HepG2 (cell line): ENCODE measurements around the gene MSMB. TPM values are rescaled to one million over a fixed set of nuclear protein-coding genes. Genes with fewer than 3 reads are reported as not detected.
A peak's percentile ranks its signal among the peaks of the same experiment; 100 is the strongest.

Experiments
- KMT2A ChIP-seq: sonication (generic); formaldehyde crosslinking; IDR thresholded peaks from 2 replicates; pipeline ENCODE4 v1.4.0; 2020; ENCODE audit warnings: missing genetic modification reagents
- MXI1 ChIP-seq: IDR thresholded peaks from 3 replicates; pipeline ENCODE4 v1.6.1; 2012; ENCODE audit warnings: low read depth, low read length, inconsistent platforms, borderline replicate concordance
- TCF7 ChIP-seq: sonication (generic); IDR thresholded peaks from 2 replicates; pipeline ENCODE4 v1.6.1; 2016; ENCODE audit warnings: antibody characterized with exemption, low read depth
- U2AF2 ChIP-seq: fragments of 200-400 bp; formaldehyde crosslinking; IDR thresholded peaks from 2 replicates; pipeline ENCODE4 v1.6.1; 2017; ENCODE audit warnings: low read depth, mild to moderate bottlenecking, low read length
- ZC3H13 ChIP-seq: sonication (generic); formaldehyde crosslinking; IDR thresholded peaks from 2 replicates; pipeline ENCODE4 v1.8.1; 2023; ENCODE audit warnings: mild to moderate bottlenecking, missing genetic modification reagents, moderate library complexity
- ZFY ChIP-seq: sonication (generic); formaldehyde crosslinking; IDR thresholded peaks from 2 replicates; pipeline ENCODE4 v1.4.0; 2020; ENCODE audit warnings: missing genetic modification reagents
- ZKSCAN5 ChIP-seq: sonication (generic); formaldehyde crosslinking; IDR thresholded peaks from 2 replicates; pipeline ENCODE4 v1.5.1; 2020; ENCODE audit warnings: mild to moderate bottlenecking, missing genetic modification reagents
- ZNF329 ChIP-seq: sonication (generic); formaldehyde crosslinking; IDR thresholded peaks from 2 replicates; pipeline ENCODE4 v1.9.0; 2021; ENCODE audit warnings: low read depth, mild to moderate bottlenecking, missing genetic modification reagents
- ZNF530 ChIP-seq: sonication (generic); formaldehyde crosslinking; IDR thresholded peaks from 2 replicates; pipeline ENCODE4 v1.5.0; 2020; ENCODE audit warnings: low read depth, mild to moderate bottlenecking, missing genetic modification reagents
- ZNF547 ChIP-seq: sonication (generic); formaldehyde crosslinking; IDR thresholded peaks from 2 replicates; pipeline ENCODE4 v1.5.1; 2020; ENCODE audit warnings: mild to moderate bottlenecking, missing genetic modification reagents
- ZNF761 ChIP-seq: sonication (generic); formaldehyde crosslinking; conservative IDR thresholded peaks from 2 replicates; pipeline ENCODE4 v1.4.0; 2020; ENCODE audit warnings: mild to moderate bottlenecking, missing genetic modification reagents
- ZNF883 ChIP-seq: sonication (generic); formaldehyde crosslinking; IDR thresholded peaks from 2 replicates; pipeline ENCODE4 v1.5.1; 2020; ENCODE audit warnings: mild to moderate bottlenecking, missing genetic modification reagents; ENCODE audit errors: not compliant biosample characterization
- polyA plus RNA-seq, 8 experiments: library from polyadenylated mRNA; depleted of rRNA in 3 of 8; stranded (reverse) in 7 of 8; unstranded in 1 of 8; fragments of >200 nt; fragmentation: Illumina TruSeq in 4 of 8; extraction: Trizol in 4 of 8; gene quantifications; 2 replicates each; pipeline versions ENCODE4 v1.2.1 to v1.2.3, GENCODE V29; 2011 to 2016; ENCODE audit warnings: low read depth in 4 of 8, missing spikeins in 1 of 8, mixed read lengths in 1 of 8; ENCODE audit not compliant: insufficient read depth in 1 of 8
- total RNA-seq, 5 experiments: library from RNA; depleted of rRNA; stranded (reverse); fragments of >200 nt; fragmentation: Illumina TruSeq; extraction: Trizol; gene quantifications; 2 replicates each; pipeline ENCODE4 v1.2.3, GENCODE V29; 2016; ENCODE audit warnings: low read depth in 1 of 5
- TF ChIP-seq, protein P1 (sequence below): sonication (generic); formaldehyde crosslinking; IDR thresholded peaks from 2 replicates; pipeline ENCODE4 v1.5.1; 2020; ENCODE audit warnings: missing genetic modification reagents, mild to moderate bottlenecking, borderline replicate concordance
- TF ChIP-seq, protein P2 (sequence below): IDR thresholded peaks from 2 replicates; pipeline ENCODE4 v1.6.1; 2016
- TF ChIP-seq, protein P3 (sequence below): sonication (generic); formaldehyde crosslinking; IDR thresholded peaks from 2 replicates; pipeline ENCODE4 v1.9.0; 2021; ENCODE audit warnings: missing genetic modification reagents, borderline replicate concordance
- TF ChIP-seq, protein P4 (sequence below): sonication (generic); formaldehyde crosslinking; conservative IDR thresholded peaks from 2 replicates; pipeline ENCODE4 v1.8.0; 2022; ENCODE audit warnings: low read depth, missing genetic modification reagents
- TF ChIP-seq, protein P5 (sequence below): fragments of 450-650 bp; IDR thresholded peaks from 2 replicates; pipeline ENCODE4 v1.6.1; 2016
- TF ChIP-seq, protein P6 (sequence below): sonication (generic); formaldehyde crosslinking; IDR thresholded peaks from 2 replicates; pipeline ENCODE4 v1.4.0; 2020; ENCODE audit warnings: low read depth, mild to moderate bottlenecking, missing genetic modification reagents
- TF ChIP-seq, protein P7 (sequence below): sonication (generic); formaldehyde crosslinking; conservative IDR thresholded peaks from 2 replicates; pipeline ENCODE4 v1.4.0; 2020; ENCODE audit warnings: missing genetic modification reagents

The MSMB gene
- total and polyA plus RNA-seq, 2 of the 13 experiments (the other 11 are each of a cell fraction or from before 2014, with no cell fraction given): 0.84 TPM; not detected in 1

DNA sequence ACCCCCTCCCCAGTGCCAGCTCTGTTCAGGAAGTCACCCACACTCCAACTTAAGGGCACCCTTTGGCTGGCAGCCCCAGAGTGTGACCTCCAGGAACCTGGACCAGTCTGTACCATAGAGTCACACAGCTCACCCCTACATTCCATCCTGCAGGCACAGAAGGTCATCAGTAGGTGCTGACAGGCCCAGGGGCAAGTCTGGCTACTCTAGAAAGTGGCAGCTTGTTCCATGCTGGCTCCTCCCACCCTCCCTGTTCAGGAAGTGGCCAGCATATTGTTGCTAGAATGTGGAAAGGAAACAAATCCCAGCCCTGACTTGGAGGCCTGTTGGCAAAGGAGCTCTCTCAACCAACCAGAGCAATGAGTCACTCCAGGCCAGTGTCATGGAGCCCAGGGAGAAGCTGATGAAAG, 12.5 kb downstream of the MSMB start (continued):
- TF ChIP-seq, protein P1, sequence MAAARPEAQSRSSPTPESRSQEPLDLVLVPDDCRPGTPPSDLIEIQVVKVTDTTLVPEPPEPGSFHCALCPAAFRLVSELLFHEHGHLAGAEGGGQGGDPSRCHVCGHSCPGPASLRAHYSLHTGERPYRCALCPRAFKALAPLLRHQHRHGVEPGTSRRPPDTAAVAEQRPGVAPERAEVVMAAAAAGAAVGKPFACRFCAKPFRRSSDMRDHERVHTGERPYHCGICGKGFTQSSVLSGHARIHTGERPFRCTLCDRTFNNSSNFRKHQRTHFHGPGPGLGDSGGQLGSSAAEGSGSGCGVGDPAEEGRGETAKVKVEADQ (CRISPR knock-in tag): no peak
- TF ChIP-seq, protein P2, sequence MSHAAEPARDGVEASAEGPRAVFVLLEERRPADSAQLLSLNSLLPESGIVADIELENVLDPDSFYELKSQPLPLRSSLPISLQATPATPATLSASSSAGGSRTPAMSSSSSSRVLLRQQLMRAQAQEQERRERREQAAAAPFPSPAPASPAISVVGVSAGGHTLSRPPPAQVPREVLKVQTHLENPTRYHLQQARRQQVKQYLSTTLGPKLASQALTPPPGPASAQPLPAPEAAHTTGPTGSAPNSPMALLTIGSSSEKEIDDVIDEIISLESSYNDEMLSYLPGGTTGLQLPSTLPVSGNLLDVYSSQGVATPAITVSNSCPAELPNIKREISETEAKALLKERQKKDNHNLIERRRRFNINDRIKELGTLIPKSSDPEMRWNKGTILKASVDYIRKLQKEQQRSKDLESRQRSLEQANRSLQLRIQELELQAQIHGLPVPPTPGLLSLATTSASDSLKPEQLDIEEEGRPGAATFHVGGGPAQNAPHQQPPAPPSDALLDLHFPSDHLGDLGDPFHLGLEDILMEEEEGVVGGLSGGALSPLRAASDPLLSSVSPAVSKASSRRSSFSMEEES: no peak
- TF ChIP-seq, protein P3, sequence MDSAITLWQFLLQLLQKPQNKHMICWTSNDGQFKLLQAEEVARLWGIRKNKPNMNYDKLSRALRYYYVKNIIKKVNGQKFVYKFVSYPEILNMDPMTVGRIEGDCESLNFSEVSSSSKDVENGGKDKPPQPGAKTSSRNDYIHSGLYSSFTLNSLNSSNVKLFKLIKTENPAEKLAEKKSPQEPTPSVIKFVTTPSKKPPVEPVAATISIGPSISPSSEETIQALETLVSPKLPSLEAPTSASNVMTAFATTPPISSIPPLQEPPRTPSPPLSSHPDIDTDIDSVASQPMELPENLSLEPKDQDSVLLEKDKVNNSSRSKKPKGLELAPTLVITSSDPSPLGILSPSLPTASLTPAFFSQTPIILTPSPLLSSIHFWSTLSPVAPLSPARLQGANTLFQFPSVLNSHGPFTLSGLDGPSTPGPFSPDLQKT (CRISPR knock-in tag): no peak
- TF ChIP-seq ZNF329 (CRISPR knock-in tag) (peak; percentile 62; the same call in 1 of the 2 replicates), ZNF547 (CRISPR knock-in tag) (no peak), ZNF530 (no peak), ZC3H13 (CRISPR knock-in tag) (no peak), ZFY (CRISPR knock-in tag) (peak; percentile 69), ZNF761 (CRISPR knock-in tag) (no peak), U2AF2 (no peak), ZNF883 (peak; percentile 59), MXI1 (peak; percentile 63; the same call in 1 of the 3 replicates), ZKSCAN5 (CRISPR knock-in tag) (no peak), TCF7 (no peak), KMT2A (CRISPR knock-in tag) (no peak)
- TF ChIP-seq, protein P4, sequence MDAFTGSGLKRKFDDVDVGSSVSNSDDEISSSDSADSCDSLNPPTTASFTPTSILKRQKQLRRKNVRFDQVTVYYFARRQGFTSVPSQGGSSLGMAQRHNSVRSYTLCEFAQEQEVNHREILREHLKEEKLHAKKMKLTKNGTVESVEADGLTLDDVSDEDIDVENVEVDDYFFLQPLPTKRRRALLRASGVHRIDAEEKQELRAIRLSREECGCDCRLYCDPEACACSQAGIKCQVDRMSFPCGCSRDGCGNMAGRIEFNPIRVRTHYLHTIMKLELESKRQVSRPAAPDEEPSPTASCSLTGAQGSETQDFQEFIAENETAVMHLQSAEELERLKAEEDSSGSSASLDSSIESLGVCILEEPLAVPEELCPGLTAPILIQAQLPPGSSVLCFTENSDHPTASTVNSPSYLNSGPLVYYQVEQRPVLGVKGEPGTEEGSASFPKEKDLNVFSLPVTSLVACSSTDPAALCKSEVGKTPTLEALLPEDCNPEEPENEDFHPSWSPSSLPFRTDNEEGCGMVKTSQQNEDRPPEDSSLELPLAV (CRISPR knock-in tag): no peak
- TF ChIP-seq, protein P5, sequence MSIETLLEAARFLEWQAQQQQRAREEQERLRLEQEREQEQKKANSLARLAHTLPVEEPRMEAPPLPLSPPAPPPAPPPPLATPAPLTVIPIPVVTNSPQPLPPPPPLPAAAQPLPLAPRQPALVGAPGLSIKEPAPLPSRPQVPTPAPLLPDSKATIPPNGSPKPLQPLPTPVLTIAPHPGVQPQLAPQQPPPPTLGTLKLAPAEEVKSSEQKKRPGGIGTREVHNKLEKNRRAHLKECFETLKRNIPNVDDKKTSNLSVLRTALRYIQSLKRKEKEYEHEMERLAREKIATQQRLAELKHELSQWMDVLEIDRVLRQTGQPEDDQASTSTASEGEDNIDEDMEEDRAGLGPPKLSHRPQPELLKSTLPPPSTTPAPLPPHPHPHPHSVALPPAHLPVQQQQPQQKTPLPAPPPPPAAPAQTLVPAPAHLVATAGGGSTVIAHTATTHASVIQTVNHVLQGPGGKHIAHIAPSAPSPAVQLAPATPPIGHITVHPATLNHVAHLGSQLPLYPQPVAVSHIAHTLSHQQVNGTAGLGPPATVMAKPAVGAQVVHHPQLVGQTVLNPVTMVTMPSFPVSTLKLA: no peak
- TF ChIP-seq, protein P6, sequence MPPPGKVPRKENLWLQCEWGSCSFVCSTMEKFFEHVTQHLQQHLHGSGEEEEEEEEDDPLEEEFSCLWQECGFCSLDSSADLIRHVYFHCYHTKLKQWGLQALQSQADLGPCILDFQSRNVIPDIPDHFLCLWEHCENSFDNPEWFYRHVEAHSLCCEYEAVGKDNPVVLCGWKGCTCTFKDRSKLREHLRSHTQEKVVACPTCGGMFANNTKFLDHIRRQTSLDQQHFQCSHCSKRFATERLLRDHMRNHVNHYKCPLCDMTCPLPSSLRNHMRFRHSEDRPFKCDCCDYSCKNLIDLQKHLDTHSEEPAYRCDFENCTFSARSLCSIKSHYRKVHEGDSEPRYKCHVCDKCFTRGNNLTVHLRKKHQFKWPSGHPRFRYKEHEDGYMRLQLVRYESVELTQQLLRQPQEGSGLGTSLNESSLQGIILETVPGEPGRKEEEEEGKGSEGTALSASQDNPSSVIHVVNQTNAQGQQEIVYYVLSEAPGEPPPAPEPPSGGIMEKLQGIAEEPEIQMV (CRISPR knock-in tag): no peak
- TF ChIP-seq, protein P7, sequence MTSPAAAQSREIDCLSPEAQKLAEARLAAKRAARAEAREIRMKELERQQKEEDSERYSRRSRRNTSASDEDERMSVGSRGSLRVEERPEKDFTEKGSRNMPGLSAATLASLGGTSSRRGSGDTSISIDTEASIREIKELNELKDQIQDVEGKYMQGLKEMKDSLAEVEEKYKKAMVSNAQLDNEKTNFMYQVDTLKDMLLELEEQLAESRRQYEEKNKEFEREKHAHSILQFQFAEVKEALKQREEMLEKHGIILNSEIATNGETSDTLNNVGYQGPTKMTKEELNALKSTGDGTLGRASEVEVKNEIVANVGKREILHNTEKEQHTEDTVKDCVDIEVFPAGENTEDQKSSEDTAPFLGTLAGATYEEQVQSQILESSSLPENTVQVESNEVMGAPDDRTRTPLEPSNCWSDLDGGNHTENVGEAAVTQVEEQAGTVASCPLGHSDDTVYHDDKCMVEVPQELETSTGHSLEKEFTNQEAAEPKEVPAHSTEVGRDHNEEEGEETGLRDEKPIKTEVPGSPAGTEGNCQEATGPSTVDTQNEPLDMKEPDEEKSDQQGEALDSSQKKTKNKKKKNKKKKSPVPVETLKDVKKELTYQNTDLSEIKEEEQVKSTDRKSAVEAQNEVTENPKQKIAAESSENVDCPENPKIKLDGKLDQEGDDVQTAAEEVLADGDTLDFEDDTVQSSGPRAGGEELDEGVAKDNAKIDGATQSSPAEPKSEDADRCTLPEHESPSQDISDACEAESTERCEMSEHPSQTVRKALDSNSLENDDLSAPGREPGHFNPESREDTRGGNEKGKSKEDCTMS (CRISPR knock-in tag): no peak
